ENCODE results near the gene ZHX3. TPM values are rescaled to one million over a fixed set of nuclear protein-coding genes. Genes with fewer than 3 reads are reported as not detected.
A peak's percentile ranks its signal among the peaks of the same experiment; 100 is the strongest.

ZHX3 gene
- total and polyA plus RNA-seq, 2 of the 13 experiments (the other 11 are each of a cell fraction or from before 2014, with no cell fraction given): 8.4 to 11.7 TPM

GRCh38 chr20:41329435-41330342 is 12.2 kb upstream of the ZHX3 start (continued):
- TF ChIP-seq HBP1 (CRISPR knock-in tag; IDR thresholded peaks at IDR 0.05; ENCODE audit: low read depth) (0 out of 2 replicates have a peak, but pooled peaks have one; percentile 24), TARDBP (CRISPR knock-in tag; IDR thresholded peaks at IDR 0.05) (no peak; the same call in 1 of the 2 replicates), ZNF709 (CRISPR knock-in tag; IDR thresholded peaks at IDR 0.05) (0 out of 2 replicates have a peak, but pooled peaks have one; percentile 30), DDIT3 (CRISPR knock-in tag; IDR thresholded peaks at IDR 0.05) (no peak), ZNF839 (CRISPR knock-in tag; IDR thresholded peaks at IDR 0.05; ENCODE audit: borderline replicate concordance) (no peak), NRL (CRISPR knock-in tag; IDR thresholded peaks at IDR 0.05; ENCODE audit: borderline replicate concordance) (peak; percentile 76; the same call in 1 of the 2 replicates), HNRNPLL (IDR thresholded peaks at IDR 0.05; ENCODE audit: low read depth, low read length, poor library complexity, severe bottlenecking) (no peak), PLRG1 (conservative IDR thresholded peaks at IDR 0.05) (no peak), ARID5B (CRISPR knock-in tag; IDR thresholded peaks at IDR 0.05) (peak; percentile 68), ZNF160 (CRISPR knock-in tag; IDR thresholded peaks at IDR 0.05) (no peak), TBL1XR1 (IDR thresholded peaks at IDR 0.05; ENCODE audit: borderline replicate concordance, low read length, partially characterized antibody) (no peak), MAFG (CRISPR knock-in tag; IDR thresholded peaks at IDR 0.05) (no peak), SMAD9 (CRISPR knock-in tag; IDR thresholded peaks at IDR 0.05) (0 out of 2 replicates have a peak, but pooled peaks have one; percentile 38), ZBTB2 (CRISPR knock-in tag; IDR thresholded peaks at IDR 0.05; ENCODE audit: low read depth) (no peak), ZNF24 (IDR thresholded peaks at IDR 0.05) (no peak), TRIM22 (IDR thresholded peaks at IDR 0.05) (no peak), HNRNPUL1 (IDR thresholded peaks at IDR 0.05; ENCODE audit: low read depth, low read length) (no peak), IRF1 (CRISPR knock-in tag; IDR thresholded peaks at IDR 0.05; ENCODE audit: low read depth) (0 out of 2 replicates have a peak, but pooled peaks have one; percentile 61), PITX1 (CRISPR knock-in tag; IDR thresholded peaks at IDR 0.05) (no peak)
